ENCODE results near the gene PPP1R2C.

DNA sequence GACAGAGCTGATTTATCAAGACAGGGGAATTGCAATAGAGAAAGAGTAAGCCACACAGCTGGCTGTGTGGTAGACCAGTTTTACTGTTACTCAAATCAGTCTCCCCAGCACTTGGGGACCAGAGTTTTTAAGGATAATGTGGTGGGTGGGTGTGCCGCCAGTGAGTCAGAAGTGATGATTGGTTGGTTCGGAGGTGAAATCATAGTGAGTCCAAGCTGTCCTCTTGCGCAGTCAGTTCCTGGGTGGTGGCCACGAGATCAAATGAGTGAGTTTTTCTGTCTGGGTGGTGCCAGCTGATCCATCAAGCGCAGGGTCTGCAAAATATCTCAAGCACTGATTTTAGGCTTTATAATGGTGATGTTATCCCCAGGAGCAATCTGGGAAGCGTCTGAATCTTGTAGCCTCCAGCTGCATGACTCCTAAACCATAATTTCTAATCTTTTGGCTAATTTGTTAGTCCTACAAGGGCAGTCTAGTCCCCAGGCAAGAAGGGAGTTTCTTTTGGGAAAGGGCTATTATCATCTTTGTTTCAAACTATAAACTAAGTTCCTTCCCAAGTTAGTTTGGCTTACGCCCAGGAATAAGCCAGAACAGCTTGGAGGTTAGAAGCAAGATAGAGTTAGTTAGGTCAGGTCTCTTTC lies 44.0 kb upstream of the PPP1R2C start:
- TF ChIP-seq POLR2A (IDR thresholded peaks at IDR 0.05; ENCODE audit: low read depth, low read length) (no peak), POLR2AphosphoS5 (IDR thresholded peaks at IDR 0.05; ENCODE audit: low read depth, low read length) (no peak), SPI1 (IDR thresholded peaks at IDR 0.05; ENCODE audit: low read depth, low read length) (no peak), TAF1 (IDR thresholded peaks at IDR 0.05; ENCODE audit: low read depth, low read length) (no peak), PAX5 (IDR thresholded peaks at IDR 0.05; ENCODE audit: insufficient read depth, low read length, severe bottlenecking) (no peak)
